Measurements from ENCODE around the gene LARGE1. TPM values are rescaled to one million over a fixed set of nuclear protein-coding genes. Genes with fewer than 3 reads are reported as not detected.
A peak's percentile ranks its signal among the peaks of the same experiment; 100 is the strongest.

LARGE1 gene
- total RNA-seq, 2 donors from 2014 or later: 80.5 to 101 TPM

GRCh38 chr22:33557836-33558235 is 362.4 kb downstream of the LARGE1 start:
- H3K4me1 ChIP-seq: no peaks in the 10 kb centered on the region
- no peak for TF ChIP-seq CTCF (IDR thresholded peaks at IDR 0.05)
- no peaks in the 10 kb centered on the region for H3K36me3 ChIP-seq
- no peaks in the 10 kb centered on the region for H3K9me3 ChIP-seq
- H3K4me3 ChIP-seq: no peak overlapping the region
- H3K27me3 ChIP-seq: no peaks in the 10 kb centered on the region
- no peak overlapping the region for H3K27ac ChIP-seq
- DNase-seq (ENCODE audit: low spot score): no peak

- Histone ChIP-seq H3K27ac (no peak overlapping the region), H3K4me1 (no peaks in the 10 kb centered on the region), H3K36me3 (no peaks in the 10 kb centered on the region), H3K9me3 (no peaks in the 10 kb centered on the region), H3K4me3 (no peak overlapping the region), H3K27me3 (no peaks in the 10 kb centered on the region)
- DNase-seq (ENCODE audit: low spot score): no peak
- TF ChIP-seq CTCF (IDR thresholded peaks at IDR 0.05): no peak
Observed at GRCh38 chr22:33555814-33556522, 364.3 kb downstream of the LARGE1 start.

- H3K27me3 ChIP-seq: no peaks in the 10 kb centered on the region
- H3K4me1 ChIP-seq: no peaks in the 10 kb centered on the region
- no peak for TF ChIP-seq CTCF (IDR thresholded peaks at IDR 0.05)
- H3K27ac ChIP-seq: no peak overlapping the region
- DNase-seq (ENCODE audit: low spot score): no peak
- H3K9me3 ChIP-seq: no peaks in the 10 kb centered on the region
- no peak overlapping the region for H3K4me3 ChIP-seq
- no peaks in the 10 kb centered on the region for H3K36me3 ChIP-seq
Observed at GRCh38 chr22:33553493-33553892, 366.8 kb downstream of the LARGE1 start.

GRCh38 chr22:33544707-33545106 is 375.6 kb downstream of the LARGE1 start:
- DNase-seq (ENCODE audit: low spot score): no peak
- H3K27ac ChIP-seq: no peak overlapping the region
- H3K36me3 ChIP-seq: no peaks in the 10 kb centered on the region
- H3K4me3 ChIP-seq: no peak overlapping the region
- peaks cover 0 to 12% of the 10 kb centered on the region in 2 donors for H3K4me1 ChIP-seq
- no peaks in the 10 kb centered on the region for H3K9me3 ChIP-seq
- TF ChIP-seq CTCF (IDR thresholded peaks at IDR 0.05): no peak
- H3K27me3 ChIP-seq: no peaks in the 10 kb centered on the region

GRCh38 chr22:33542722-33543121 is 377.6 kb downstream of the LARGE1 start:
- peak overlapping the region in 1 of 2 donors; percentile 6 for H3K27ac ChIP-seq
- no peak for DNase-seq (ENCODE audit: low spot score)
- TF ChIP-seq CTCF (IDR thresholded peaks at IDR 0.05): no peak
- peaks cover 0 to 25% of the 10 kb centered on the region in 2 donors for H3K4me1 ChIP-seq
- H3K9me3 ChIP-seq: no peaks in the 10 kb centered on the region
- no peaks in the 10 kb centered on the region for H3K27me3 ChIP-seq
- no peaks in the 10 kb centered on the region for H3K36me3 ChIP-seq
- H3K4me3 ChIP-seq: no peak overlapping the region

GRCh38 chr22:33542153-33542552 is 378.1 kb downstream of the LARGE1 start:
- Histone ChIP-seq H3K27me3 (no peaks in the 10 kb centered on the region), H3K4me3 (no peak overlapping the region), H3K27ac (peak overlapping the region in 1 of 2 donors; percentile 6), H3K4me1 (peaks cover 0 to 26% of the 10 kb centered on the region in 2 donors), H3K9me3 (no peaks in the 10 kb centered on the region), H3K36me3 (no peaks in the 10 kb centered on the region)
- no peak for TF ChIP-seq CTCF (IDR thresholded peaks at IDR 0.05)
- DNase-seq (ENCODE audit: low spot score): no peak

Data from right atrium auricular region (tissue), 2 donors.